ENCODE measurements around the gene SAMD11.
A peak's percentile ranks its signal among the peaks of the same experiment; 100 is the strongest.
"Not testable (repeated sequence)": the region's sequence is repeated elsewhere in the genome, so short reads cannot be mapped to it uniquely, and the experiment has no call there.

The SAMD11 gene

GRCh38 chr1:945688-946556 lies 22.2 kb downstream of the SAMD11 start:
- no peak for DNase-seq

- DNase-seq, result not testable (repeated sequence)
Observed at GRCh38 chr1:946811-947210, 23.1 kb downstream of the SAMD11 start.

- no peak for DNase-seq
Observed at GRCh38 chr1:947958-948357, 24.2 kb downstream of the SAMD11 start.

- no peak for DNase-seq
Observed at GRCh38 chr1:950268-950667, 26.5 kb downstream of the SAMD11 start.

GRCh38 chr1:950881-951280 lies 27.2 kb downstream of the SAMD11 start:
- DNase-seq, result no peak

- no peak for DNase-seq
Observed at GRCh38 chr1:951364-951763, 27.6 kb downstream of the SAMD11 start.

- DNase-seq, result no peak
Observed at GRCh38 chr1:952201-952600, 28.5 kb downstream of the SAMD11 start.

- DNase-seq, result no peak
Observed at GRCh38 chr1:952603-953002, 28.9 kb downstream of the SAMD11 start.

- DNase-seq, result no peak
Observed at GRCh38 chr1:953524-954320, 30.0 kb downstream of the SAMD11 start.

- DNase-seq, result no peak
Observed at GRCh38 chr1:954927-955326, 31.2 kb downstream of the SAMD11 start.

GRCh38 chr1:955474-955873 lies 31.8 kb downstream of the SAMD11 start:
- no peak for DNase-seq

- no peak for DNase-seq
Observed at GRCh38 chr1:956636-957035, 32.9 kb downstream of the SAMD11 start.

- DNase-seq, result peak; percentile 87
Observed at GRCh38 chr1:958823-959730, 35.4 kb downstream of the SAMD11 start, which contains the start of gene NOC2L. TSS of gene NOC2L (minus strand) at chr1:959256. CDS start at chr1:959240, 16 bp downstream.

GRCh38 chr1:959731-960362 lies 36.1 kb downstream of the SAMD11 start:
- no peak for DNase-seq

GRCh38 chr1:960363-961131 lies 36.8 kb downstream of the SAMD11 start, which contains the start of gene KLHL17:
TSS of gene KLHL17 (plus strand) at chr1:960584. CDS start at chr1:960694, 110 bp downstream.
- DNase-seq, result peak; percentile 32

- no peak for DNase-seq
Observed at GRCh38 chr1:961132-961669, 37.5 kb downstream of the SAMD11 start.

- no peak for DNase-seq
Observed at GRCh38 chr1:962381-963300, 38.9 kb downstream of the SAMD11 start.

- no peak for DNase-seq
Observed at GRCh38 chr1:963301-963651, 39.6 kb downstream of the SAMD11 start.

- DNase-seq, result no peak
Observed at GRCh38 chr1:963746-964525, 40.2 kb downstream of the SAMD11 start.

Data from NK-92 treated with Interleukin-12 subunit alpha and Interleukin-12 subunit beta, amount 100 ng/mL, for 24 hours (cell line).